T47D (cell line): Measurements from ENCODE around the gene MPZ.
A peak's percentile ranks its signal among the peaks of the same experiment; 100 is the strongest.
"Not testable (repeated sequence)": the region's sequence is repeated elsewhere in the genome, so short reads cannot be mapped to it uniquely, and the experiment has no call there.

Experiments used
- DNase-seq, 2 experiments: peaks; one replicate each; pipeline versions ENCODE4 v3.0.0 to v3.0.0-alpha.2; 2011 to 2012; ENCODE audit warnings: low read depth in 1 of 2, low spot score in 1 of 2
- JUND ChIP-seq: IDR thresholded peaks from 2 replicates; pipeline ENCODE4 v1.6.1; 2012; ENCODE audit warnings: low read depth
- in situ Hi-C: cut with HindIII; loops from 2 replicates; pipeline ENCODE4 v1.10.0; 2016; ENCODE audit warnings: low sequenced_read_pairs, low pct_unique_long_range_greater_than_20kb

MPZ gene

GRCh38 chr1:161309868-161310267, at the start of gene MPZ:
Gene MPZ, minus strand, starts transcription at chr1:161309968. Its CDS starts 63 bp downstream, at chr1:161309905.
- in situ Hi-C loops = no loop called here
- TF ChIP-seq JUND = no peak
- no peak for DNase-seq

- no peak for DNase-seq
- no peak for TF ChIP-seq JUND
- in situ Hi-C loops = no loop called here
These were observed 49.5 kb upstream of the MPZ start for GRCh38 chr1:161359291-161359690.

GRCh38 chr1:161357073-161357472, 47.3 kb upstream of the MPZ start:
- in situ Hi-C loops = no loop called here
- no peak for DNase-seq
- no peak for TF ChIP-seq JUND

GRCh38 chr1:161351482-161351881, 41.7 kb upstream of the MPZ start:
- no peak for DNase-seq
- TF ChIP-seq JUND = no peak
- in situ Hi-C loops = no loop called here

- no peak for TF ChIP-seq JUND
- in situ Hi-C loops = no loop called here
- DNase-seq = no peak
These were observed 40.9 kb upstream of the MPZ start for GRCh38 chr1:161350671-161351070.

GRCh38 chr1:161342821-161343220, 33.1 kb upstream of the MPZ start:
- TF ChIP-seq JUND = no peak
- DNase-seq = no peak

GRCh38 chr1:161342177-161342576, 32.4 kb upstream of the MPZ start:
- DNase-seq = no peak
- TF ChIP-seq JUND = no peak
- in situ Hi-C loops = no loop called here

More at GRCh38 chr1:161342821-161343220, 33.1 kb upstream of the MPZ start:
- in situ Hi-C loops = no loop called here

GRCh38 chr1:161335796-161336195, 26.0 kb upstream of the MPZ start:
- no peak for DNase-seq
- no peak for TF ChIP-seq JUND
- in situ Hi-C loops = no loop called here

GRCh38 chr1:161333166-161333565, 23.4 kb upstream of the MPZ start:
- in situ Hi-C loops = no loop called here
- DNase-seq = no peak
- TF ChIP-seq JUND = no peak

- no peak for TF ChIP-seq JUND
- no peak for DNase-seq
- in situ Hi-C loops = no loop called here
These were observed 20.6 kb upstream of the MPZ start for GRCh38 chr1:161330346-161330745.

GRCh38 chr1:161324020-161324419, 14.3 kb upstream of the MPZ start:
- TF ChIP-seq JUND = no peak
- in situ Hi-C loops = no loop called here
- DNase-seq = no peak

GRCh38 chr1:161315841-161316674, 6.3 kb upstream of the MPZ start:
- DNase-seq, in situ Hi-C loops: not testable (repeated sequence)

- in situ Hi-C loops = no loop called here
- TF ChIP-seq JUND = no peak
- DNase-seq = peak; percentile 89 to 94
These were observed 4.6 kb upstream of the MPZ start, which contains the start of gene SDHC for GRCh38 chr1:161314201-161314981. Gene SDHC, plus strand, starts transcription at chr1:161314381. Its CDS starts 25 bp downstream, at chr1:161314406.
